ENCODE data around the gene TMTC3.

TMTC3 gene

GRCh38 chr12:88228720-88229119 is 86.6 kb downstream of the TMTC3 start:
- DNase-seq, result no peak

- DNase-seq, result no peak
These were observed 88.2 kb downstream of the TMTC3 start for GRCh38 chr12:88230271-88230670.

GRCh38 chr12:88235183-88235833 is 93.2 kb downstream of the TMTC3 start:
- no peak for DNase-seq

GRCh38 chr12:88237954-88238353 is 95.8 kb downstream of the TMTC3 start:
- DNase-seq, result no peak

GRCh38 chr12:88238406-88238805 is 96.3 kb downstream of the TMTC3 start:
- DNase-seq, result no peak

- no peak for DNase-seq
These were observed 99.9 kb downstream of the TMTC3 start for GRCh38 chr12:88241862-88242570.

GRCh38 chr12:88242571-88242925 is 100.4 kb downstream of the TMTC3 start:
- no peak for DNase-seq

- DNase-seq, result no peak
These were observed 100.8 kb downstream of the TMTC3 start for GRCh38 chr12:88242939-88243338.

- no peak for DNase-seq
These were observed 101.9 kb downstream of the TMTC3 start for GRCh38 chr12:88243982-88244381.

- DNase-seq, result no peak
These were observed 103.8 kb downstream of the TMTC3 start for GRCh38 chr12:88245905-88246304.

GRCh38 chr12:88247241-88247643 is 105.1 kb downstream of the TMTC3 start:
- no peak for DNase-seq

- DNase-seq, result no peak
These were observed 106.5 kb downstream of the TMTC3 start for GRCh38 chr12:88248606-88249005.

All from NCI-H1092 treated with DMSO at 0.1 percent for 48 hours (cell line).